ENCODE measurements around the gene SLC4A1AP. TPM values are rescaled to one million over a fixed set of nuclear protein-coding genes. Genes with fewer than 3 reads are reported as not detected.

The SLC4A1AP gene
- polyA plus RNA-seq, 5 donors = 28.8 to 37.0 (median 34.3) TPM

DNA sequence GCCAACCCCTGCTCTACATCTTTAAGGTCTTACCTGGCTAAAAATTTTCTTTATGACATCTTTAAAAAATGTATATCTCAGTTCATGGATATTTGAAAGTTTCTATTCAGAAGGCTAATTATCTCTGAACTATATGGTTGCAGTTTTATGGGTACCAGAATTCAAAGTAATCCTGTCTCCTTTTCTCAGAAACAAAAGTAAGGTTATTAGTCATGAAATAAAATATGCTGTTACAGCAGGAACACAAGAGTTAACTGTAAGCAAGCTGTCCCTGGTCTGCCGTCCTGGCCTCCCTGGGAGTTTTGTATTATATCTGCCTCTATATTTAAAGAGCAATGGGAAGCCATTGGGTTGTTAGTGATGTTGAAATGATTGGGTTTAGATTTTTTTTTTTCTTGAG, 34.0 kb downstream of the SLC4A1AP start:
- no peak for DNase-seq

DNA sequence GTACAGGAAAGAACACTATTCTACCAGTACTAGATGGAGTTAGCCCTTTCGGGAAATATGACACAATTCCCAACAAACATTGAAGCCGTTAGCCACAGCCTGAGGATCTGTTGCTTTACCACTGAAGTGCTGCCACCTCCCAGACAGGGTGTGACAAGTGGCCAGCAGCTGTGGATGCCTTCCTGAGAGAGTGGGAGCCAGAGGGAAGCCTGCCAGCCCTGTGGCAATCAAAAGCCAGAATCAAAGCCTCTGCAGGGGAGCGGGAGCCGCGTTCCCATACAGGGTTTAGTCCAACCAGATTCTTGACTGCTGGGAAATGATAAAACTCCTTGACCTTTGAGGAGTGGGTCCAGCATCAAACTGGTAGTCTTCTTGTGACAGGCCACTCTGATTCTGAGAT, 38.0 kb downstream of the SLC4A1AP start:
- no peak for DNase-seq

DNA sequence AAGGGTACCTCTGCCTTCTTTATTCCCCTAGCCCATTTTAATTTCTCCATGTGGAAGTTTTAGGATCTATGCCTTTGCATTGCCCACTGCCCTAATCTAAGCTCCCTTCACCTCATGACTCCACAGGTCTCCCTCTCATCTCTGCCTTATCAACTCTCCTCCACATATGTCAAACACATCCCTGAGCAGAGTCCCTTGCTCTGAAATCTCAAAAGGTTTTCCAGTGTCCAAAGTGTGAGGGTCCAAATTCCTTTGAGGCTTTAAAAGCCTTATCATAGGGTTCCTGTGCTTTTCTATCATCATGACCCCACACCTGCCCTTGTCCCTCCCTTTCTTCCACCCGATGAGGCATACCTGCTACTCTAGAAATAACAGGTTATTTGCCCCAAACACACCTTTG, 38.6 kb downstream of the SLC4A1AP start:
- no peak for DNase-seq

DNA sequence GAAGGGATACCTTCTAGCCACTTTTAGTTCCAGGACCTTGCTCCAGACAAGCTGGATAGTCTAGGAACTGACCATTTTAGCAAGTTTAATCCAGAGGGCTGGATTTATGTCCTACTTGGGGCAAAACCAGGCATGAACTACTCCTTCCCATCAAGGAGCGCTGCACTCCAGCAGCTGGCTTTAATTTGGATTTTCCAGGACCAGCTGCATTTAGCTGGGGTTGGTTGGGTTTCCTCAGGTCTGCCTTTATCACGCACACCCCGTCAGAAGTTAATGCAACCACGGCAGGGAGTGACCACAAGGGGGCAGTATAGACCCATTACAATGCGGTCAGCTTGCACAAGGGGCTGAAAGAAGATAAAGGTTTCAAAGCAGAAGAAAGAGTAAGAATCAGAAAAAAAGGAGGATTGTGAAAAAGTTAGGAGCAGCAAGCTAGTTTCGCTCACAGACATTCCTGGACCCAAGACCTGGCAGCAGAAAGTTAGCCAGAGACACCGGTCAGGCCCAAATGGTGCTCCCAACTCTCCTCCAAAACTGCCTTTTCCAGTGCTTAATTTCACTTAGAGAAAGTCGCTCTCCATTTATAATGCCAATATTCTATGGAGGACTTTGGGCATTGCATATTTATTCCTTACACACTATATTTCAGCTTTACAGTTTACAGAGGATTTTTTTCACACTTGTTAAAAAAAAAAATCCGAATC, 40.1 kb downstream of the SLC4A1AP start:
- peak; percentile 75 to 84 for DNase-seq

DNA sequence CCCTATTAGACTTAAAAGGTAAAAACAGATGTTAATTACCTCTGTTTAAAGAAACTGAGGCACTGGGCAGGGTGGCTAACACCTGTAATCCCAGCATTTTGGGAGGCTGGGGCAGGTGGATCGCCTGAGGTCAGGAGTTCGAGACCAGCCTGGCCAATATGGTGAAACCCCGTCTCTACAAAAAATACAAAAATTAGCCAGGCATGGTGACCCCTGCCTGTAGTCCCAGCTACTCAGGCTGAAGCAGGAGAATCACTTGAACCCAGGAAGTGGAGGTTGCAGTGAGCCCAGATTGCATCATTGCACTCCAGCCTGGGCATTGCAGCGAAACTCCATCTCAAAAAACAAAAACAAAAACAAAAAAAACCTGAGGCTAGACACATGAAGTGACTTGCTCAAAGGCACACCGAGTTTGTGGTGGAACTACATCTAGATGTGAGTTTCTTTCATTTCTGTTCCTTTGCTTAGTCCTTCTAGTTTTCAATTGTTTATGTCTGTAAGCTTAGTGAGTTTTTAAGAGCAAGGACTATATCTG, 40.7 kb downstream of the SLC4A1AP start:
- DNase-seq = no peak

DNA sequence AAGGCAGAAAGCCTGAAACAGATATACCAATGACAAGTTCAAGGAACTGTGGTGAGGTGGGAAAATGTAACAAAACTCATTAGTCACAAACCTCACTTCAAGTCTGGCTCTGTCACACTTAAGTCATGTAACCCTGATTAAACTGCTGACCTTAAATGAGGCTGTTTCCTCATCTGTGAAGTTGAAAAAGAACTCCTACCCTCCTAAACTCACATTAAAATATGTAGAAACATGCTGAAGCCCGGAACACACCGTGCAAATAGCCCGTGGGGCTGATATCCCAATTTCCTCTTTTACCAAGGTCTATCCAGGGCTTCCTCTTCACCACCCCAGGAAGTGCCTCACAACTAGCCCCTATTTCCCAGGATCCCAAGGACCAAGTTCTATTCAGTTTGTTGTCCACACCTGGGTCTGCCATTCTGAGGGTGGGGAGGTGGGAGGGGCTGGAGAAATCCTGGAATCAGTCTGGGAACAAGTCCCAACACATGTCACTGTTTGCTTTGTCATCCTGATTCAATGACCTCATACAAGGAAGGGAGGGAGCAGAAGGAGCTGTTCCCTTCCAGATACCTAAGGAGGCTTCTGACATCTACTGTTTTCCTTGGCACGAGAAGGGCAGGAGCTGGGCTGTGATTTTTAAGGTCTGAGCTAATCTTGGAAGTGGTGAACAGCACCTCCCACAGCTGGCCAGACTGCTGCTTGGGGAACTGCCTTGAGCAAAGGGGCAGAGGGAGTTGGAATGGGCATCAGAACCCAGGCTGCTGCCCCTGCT, 42.3 kb downstream of the SLC4A1AP start:
- no peak for DNase-seq

DNA sequence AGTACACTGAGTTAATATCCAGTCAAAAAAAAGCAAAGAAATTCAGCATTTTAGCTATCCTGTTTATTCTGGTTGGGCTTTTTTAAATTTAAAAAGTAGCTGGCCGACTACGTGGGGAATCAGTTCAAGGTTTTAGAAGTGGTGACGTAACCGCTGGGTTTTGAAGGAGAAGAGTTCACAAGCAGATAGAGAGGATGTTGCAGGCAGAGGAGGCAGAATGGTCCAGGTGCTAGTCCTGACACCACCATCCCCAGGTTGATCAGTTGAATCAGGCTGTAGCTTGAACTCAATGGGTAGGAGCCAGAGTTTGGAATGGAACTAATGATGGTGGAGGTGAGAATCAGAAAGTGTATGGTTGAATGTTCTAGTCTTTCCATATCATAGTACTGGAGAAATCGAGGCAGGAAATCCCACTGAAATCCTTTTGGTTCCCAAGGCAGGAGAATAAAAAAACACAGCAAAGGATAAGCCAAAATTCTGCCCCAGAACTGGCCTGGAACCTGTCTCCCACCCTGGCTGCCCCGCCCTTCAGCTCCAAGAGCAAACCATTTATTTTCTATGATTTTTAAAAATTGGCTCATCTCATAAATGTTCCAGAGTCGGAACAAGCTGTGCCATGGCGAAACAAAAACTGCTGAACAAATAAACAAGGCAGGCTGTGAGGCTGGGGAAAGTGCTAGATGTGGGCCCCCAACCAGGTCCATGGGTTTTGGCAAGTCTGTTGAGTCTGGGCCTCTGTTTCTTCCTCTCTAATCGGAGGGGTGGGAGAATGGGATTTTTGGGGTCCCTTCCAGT, 44.0 kb downstream of the SLC4A1AP start:
- no peak for DNase-seq

DNA sequence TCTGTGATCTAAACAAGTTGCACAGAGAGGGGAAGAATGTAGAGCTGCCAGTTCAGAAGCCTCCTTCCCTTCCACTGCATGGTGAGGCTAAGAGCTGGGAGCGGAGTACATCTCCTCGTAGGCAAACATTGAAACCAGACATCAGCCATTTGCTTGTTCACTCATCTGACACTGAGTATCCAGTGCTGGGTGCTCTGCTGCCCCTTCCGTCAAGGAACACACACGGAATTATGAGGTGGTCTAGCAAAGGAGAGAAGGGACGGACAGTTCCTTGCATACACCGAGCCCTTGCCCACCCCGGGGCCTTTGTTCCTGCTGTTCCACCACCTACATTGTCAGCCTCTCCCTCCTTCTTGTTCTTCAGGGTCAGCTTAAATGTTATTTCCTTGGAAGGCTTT, 44.6 kb downstream of the SLC4A1AP start:
- DNase-seq = no peak

DNA sequence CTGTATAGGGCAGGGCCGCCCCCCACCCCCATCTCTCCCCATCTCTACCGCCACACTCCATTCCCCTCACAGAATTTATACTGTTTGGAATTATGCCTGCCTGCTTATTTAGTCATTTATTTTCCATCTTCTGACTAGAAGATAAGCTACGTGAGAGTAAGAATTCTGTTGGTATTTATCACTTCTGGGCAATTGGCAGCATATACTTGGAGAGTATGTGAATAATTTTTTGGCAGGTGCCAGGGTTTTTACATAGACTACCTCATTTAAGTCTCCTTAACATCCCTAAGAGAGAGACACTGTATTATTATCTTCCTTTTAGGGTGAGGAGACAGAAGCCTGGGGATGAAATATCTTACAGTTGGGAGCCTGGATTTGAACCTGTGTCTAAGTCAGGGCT, 45.0 kb downstream of the SLC4A1AP start:
- DNase-seq = no peak

DNA sequence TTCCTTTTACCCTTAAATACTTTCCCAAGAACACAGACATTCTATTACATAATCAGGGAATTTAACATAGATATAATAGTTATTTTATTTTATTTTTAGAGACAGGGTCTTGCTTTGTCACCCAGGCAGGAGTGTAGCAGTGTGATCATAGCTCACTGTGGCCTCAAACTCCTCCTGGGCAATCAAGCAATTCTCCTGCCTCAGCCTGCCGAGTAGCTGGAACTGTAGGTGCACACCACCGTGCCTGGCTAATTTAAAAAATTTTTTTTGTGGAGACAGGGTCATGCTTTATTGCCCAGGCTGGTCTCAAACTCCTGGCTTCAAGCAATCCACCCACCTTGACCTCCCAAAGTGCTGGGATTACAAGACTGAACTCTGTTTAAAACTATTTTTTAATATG, 45.6 kb downstream of the SLC4A1AP start:
- DNase-seq = no peak

DNA sequence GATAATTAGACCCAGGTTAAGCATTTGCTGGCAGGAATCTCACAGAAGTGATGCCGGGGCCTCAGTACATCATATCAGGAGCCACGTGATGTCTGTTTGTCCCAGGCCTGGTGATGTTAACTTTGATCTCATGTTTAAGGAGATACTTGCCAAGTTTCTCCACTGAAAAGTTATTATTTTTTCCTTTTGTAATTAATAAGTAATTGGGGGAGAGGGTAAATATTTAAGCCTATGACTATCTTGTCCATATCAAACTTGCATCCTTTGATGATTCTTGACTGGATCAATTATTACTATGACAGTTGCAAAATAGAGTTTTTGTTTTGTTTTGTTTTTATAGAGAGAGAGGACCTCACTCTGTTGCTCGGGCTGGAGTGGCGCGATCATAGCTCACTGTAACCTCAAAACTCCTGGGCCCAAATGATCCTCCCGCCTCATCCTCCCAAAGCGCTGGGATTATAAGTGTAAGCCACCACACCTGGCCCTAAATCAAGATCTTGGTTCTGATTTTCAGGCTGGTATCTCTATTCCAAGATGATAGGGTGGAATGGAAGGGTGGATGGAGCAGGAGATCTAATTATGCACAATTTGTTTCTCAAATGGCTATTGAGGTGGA, 46.4 kb downstream of the SLC4A1AP start:
- DNase-seq = no peak

DNA sequence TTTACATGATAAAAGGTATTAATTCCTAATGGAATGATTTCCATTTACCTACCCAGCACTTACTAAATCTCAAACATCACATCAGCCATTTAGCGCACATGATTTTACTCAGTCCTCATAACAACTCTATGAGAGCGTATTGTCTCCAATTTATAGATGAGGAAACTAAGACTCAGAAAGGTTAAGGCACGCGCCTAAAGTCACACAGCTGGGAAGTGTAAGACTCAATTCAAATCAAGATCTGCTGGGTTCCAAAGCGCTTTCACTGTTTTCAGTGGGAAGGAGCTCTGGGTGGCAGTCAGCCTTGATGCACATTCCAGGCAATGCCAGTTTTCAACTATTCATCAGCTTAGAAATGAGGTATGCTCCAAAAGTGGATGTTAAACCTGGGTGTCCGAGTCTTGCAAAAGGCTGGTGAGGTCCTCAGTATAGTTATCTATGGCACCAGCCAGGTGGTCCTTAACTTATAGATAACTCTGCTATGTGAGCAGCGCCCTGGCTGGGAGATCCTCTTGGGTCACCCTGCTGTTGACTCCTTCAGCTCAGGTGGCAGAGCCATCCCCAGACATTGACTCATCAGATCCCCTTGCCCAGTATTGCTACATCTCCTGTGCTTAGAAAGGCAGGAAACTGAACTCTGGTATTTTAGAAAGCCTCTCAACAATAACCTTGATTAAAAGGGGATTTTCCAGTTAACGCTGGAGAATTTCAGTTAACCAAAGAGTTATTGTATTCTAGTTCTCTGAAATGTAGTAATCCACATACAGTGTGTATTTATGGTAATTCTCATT, 47.1 kb downstream of the SLC4A1AP start:
- DNase-seq = no peak

DNA sequence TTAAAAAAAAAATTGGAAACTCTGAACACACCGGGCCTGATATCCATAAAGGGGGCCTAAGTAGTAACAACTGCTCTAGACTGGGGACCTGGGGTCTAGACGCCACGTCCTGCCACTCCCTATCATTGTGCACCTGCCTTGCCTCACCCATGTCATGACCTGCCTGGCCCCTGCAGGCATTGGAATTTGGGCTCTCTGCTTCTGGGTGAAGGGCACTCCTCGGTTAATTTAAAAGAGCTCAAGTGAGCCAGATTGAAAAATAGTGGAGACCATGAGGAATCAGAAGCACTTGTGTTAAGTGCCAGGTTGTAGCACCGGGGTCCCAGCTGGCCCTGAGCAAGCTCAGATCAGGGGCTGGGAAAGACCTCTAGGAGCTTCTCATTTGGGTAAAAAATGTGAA, 48.1 kb downstream of the SLC4A1AP start:
- no peak for DNase-seq

DNA sequence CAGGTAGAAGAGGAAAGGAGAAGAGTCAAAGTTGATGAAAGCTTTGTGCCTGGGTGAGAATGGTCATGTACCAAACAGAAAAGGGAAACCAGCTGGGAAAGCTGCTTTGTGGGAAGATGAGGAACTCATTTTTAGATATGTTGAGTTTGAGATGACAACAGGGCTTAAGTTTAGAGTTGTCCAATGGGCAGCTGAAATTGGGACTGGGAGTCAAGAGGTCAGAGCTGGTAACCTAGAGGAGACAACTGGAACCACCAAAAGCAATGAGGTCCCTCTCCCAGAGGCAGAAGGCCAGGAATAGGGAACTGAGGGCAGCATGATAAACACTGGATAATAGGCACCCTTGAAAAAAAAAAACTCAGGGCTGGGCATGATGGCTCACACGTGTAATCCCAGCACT, 48.8 kb downstream of the SLC4A1AP start:
- no peak for DNase-seq

DNA sequence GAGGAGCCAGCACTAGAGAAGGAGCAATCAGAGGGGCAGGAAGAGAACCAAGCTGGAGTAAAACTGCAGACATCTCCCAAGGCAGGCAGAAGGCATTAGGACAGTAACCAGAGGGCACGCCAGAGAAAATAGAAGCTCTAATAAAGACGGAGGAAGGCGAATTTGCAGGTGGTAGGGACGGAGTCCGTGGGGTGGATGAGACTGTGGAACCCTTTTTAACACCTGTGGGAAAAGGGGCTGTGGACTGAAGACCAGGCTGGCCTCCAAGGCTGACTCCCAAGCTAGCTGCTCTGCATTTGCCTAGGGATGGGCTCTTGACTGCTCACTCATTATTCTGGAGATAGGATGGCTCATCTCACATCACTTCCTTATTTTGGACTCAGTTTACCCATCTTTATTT, 49.5 kb downstream of the SLC4A1AP start:
- no peak for DNase-seq

DNA sequence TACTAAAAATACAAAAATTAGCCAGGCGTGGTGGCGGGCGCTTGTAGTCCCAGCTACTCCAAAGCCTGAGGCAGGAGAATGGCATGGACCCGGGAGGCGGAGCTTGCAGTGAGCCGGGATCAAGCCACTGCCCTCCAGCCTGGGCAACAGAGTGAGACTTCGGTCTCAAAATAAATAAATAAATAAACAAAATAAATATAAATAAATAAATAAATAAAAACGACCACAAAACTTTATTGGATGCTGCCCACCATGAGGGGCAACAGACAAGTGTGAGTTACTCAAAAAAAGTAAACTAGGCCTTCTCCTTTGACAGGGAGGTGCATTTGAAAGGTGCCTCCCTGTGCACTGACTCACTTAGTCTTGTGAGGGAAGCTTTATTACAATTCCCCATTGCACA, 50.4 kb downstream of the SLC4A1AP start:
- no peak for DNase-seq

DNA sequence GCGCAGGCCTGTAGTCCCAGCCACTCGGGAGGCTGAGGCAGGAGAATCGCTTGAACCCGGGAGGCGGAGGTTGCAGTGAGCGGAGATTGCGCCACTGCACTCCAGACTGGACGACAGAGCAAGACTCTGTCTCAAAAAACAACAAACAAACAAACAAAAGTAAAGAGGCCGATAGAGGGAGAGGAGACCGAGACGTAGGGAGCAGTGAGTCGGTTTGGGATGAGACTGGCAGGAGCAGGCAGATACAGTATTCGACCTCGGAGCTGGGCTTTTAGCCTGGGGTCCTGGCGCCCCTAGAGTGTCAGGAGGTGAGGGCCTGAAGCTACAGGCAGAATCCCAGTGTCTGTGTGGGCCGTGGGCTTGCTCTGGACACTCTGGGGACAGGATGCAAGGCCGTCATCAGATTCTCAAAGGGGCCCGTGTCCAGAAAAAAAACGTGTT, 51.2 kb downstream of the SLC4A1AP start:
- DNase-seq = no peak

DNA sequence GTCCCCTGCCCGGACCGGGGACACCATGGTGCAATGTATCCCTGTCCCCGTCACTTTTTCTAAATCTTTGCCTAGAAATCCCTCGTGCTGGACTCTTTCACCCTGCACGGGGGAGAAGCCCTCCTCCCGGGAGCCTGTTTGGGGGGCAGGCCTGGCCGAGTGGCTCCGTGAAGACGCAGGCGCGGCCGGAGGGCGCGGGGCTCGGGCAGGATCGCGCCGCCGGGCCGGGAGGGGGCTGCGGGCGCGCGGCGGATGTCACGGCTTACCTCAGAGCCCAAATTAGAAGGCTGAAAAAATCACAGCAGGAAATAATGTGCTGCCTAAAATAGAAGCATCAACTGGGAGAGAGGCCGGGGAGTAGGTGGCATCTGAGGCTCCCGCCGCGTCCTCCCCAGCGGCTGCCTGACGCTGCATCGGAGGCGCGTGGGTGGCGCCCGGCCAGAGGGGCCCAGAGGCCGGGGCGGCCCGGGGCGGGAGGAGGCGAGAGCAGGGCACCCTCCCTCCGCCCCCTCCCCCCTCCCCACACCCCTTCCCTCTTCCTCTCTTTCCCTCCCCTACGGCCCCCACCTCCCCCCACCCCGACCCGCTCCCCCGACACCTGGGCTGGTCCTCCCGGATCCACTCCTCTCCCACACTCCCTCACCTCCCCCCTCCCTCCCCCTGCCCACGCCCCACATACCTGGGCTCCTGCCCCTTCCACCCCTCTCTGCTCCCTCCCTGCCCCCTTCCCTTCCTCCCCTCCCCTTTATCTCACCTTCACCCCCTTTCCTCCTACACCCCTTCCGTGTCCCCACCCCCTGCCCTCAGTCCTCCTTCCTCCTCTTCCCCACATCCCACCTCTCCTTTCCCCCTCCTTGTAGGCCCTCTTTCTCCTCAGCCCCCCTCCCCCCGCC, 51.9 kb downstream of the SLC4A1AP start:
- peak; percentile 48 to 54 for DNase-seq

DNA sequence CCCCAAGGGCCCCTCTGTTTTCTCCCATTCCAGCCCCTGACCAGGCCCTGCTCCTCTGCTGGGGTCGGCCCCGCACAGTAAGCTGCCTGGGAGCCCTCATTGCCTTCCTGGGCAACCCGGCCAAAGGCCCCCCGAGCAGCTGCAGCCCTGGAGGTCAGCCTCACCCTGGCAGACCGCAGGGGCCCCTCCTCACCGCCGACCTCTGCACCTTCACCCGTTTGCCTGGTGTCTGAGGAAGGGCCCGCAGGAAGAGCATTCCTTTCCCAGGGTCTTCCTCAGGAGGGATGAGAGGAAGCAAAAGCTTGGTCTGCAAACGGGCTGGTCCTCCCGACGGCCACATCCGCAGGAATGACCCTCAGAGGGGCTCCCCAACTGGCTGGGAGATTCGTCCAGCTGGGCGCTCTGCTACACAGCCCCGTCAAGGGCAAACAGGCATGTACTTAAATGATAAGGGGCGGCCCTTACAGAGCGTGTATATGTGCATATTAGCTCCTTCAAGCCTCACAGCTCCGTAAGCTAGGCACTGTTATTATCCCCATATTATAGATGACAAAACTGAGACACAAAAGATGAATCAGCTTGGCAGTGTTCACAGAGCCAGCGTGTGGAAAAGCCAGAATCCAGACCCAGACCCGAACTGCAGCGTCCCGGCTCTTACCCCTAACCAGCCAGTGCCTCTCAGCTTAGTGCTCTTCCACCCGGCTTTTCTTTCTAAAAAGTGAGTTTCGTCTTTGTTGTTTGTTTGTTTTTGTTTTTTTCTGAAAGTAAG, 52.8 kb downstream of the SLC4A1AP start:
- no peak for DNase-seq
